Peyer's patch (tissue), 4 donors: ENCODE measurements around the gene RFPL4AL1. TPM values are rescaled to one million over a fixed set of nuclear protein-coding genes. Genes with fewer than 3 reads are reported as not detected.
A peak's percentile ranks its signal among the peaks of the same experiment; 100 is the strongest.
"Not testable (repeated sequence)": the region's sequence is repeated elsewhere in the genome, so short reads cannot be mapped to it uniquely, and the experiment has no call there.

Experiments
- DNase-seq, 3 donors: peaks; one replicate each; pipeline ENCODE4 v3.0.0-alpha.2; 2017 to 2019
- H3K27ac ChIP-seq, 4 donors: fragments of 200-600 bp; sonication (generic); one replicate each; pipeline ENCODE4 v1.5.1; 2016 to 2019
- H3K27me3 ChIP-seq, 2 donors: fragments of 200-600 bp; sonication (generic); one replicate each; pipeline ENCODE4 v1.5.1; 2019
- H3K36me3 ChIP-seq, 3 donors: fragments of 200-600 bp; sonication (generic); one replicate each; pipeline ENCODE4 v1.5.1; 2016 to 2019
- H3K4me1 ChIP-seq, 4 donors: fragments of 200-600 bp; sonication (generic); one replicate each; pipeline ENCODE4 v1.5.1; 2016 to 2019
- H3K4me3 ChIP-seq, 4 donors: fragments of 200-600 bp; sonication (generic); 1 replicate in 3 of 4; 2 replicates in 1 of 4; pipeline ENCODE4 v1.5.1; 2016 to 2019; ENCODE audit warnings: mild to moderate bottlenecking in 1 of 4
- H3K9me3 ChIP-seq, 4 donors: fragments of 200-600 bp; sonication (generic); one replicate each; pipeline ENCODE4 v1.5.1; 2016 to 2019; ENCODE audit warnings: mild to moderate bottlenecking in 1 of 4
- CTCF ChIP-seq, 6 experiments: fragments of 450-650 bp in 4 of 6; fragments of 200-600 bp in 2 of 6; sonication (generic) in 1 of 6; IDR thresholded peaks; one replicate each; pipeline ENCODE4 v1.5.1; 2017 to 2019; ENCODE audit warnings: antibody characterized with exemption in 6 of 6, mild to moderate bottlenecking in 3 of 6, moderate library complexity in 1 of 6
- POLR2A ChIP-seq, 2 donors: fragments of 450-650 bp; IDR thresholded peaks; one replicate each; pipeline ENCODE4 v1.5.1; 2017; ENCODE audit warnings: antibody characterized with exemption in 2 of 2, mild to moderate bottlenecking in 2 of 2, moderate library complexity in 2 of 2
- total RNA-seq, 4 donors: library from RNA; depleted of rRNA; stranded (reverse); fragments of >200 nt; gene quantifications; one replicate each; pipeline ENCODE4 v1.1.0, GENCODE V29; 2016

Gene RFPL4AL1
- total RNA-seq: not detected

- H3K4me1 ChIP-seq, H3K27ac ChIP-seq, H3K36me3 ChIP-seq, H3K4me3 ChIP-seq, H3K27me3 ChIP-seq, DNase-seq, H3K9me3 ChIP-seq: not testable (repeated sequence)
Measured at GRCh38 chr19:55768818-55769217, at the start of gene RFPL4AL1. Gene RFPL4AL1 (plus strand): TSS chr19:55769118. CDS start chr19:55771805, 2,687 bp downstream.

GRCh38 chr19:55720214-55720746, 48.6 kb upstream of the RFPL4AL1 start:
- DNase-seq: peak in 1 of 3 donors; percentile 57
- Histone ChIP-seq H3K27me3 (no peaks in the 10 kb centered on the region), H3K4me3 (no peak overlapping the region), H3K9me3 (peaks cover 0 to 12% (median 2%) of the 10 kb centered on the region in 4 donors), H3K36me3 (no peaks in the 10 kb centered on the region), H3K27ac (no peak overlapping the region), H3K4me1 (no peaks in the 10 kb centered on the region)
- no peak for TF ChIP-seq POLR2A (IDR thresholded peaks at IDR 0.05)
- TF ChIP-seq CTCF (IDR thresholded peaks at IDR 0.05): no peak

- H3K4me1 ChIP-seq: no peaks in the 10 kb centered on the region
- TF ChIP-seq CTCF (IDR thresholded peaks at IDR 0.05): no peak
- no peak for TF ChIP-seq POLR2A (IDR thresholded peaks at IDR 0.05)
- no peak overlapping the region for H3K4me3 ChIP-seq
- peaks cover 0 to 12% (median 2%) of the 10 kb centered on the region in 4 donors for H3K9me3 ChIP-seq
- H3K36me3 ChIP-seq: no peaks in the 10 kb centered on the region
- no peak overlapping the region for H3K27ac ChIP-seq
- H3K27me3 ChIP-seq: no peaks in the 10 kb centered on the region
- DNase-seq: no peak
Measured at GRCh38 chr19:55720801-55721200, 48.1 kb upstream of the RFPL4AL1 start.

GRCh38 chr19:55723491-55723890, 45.4 kb upstream of the RFPL4AL1 start:
- Histone ChIP-seq H3K36me3 (no peaks in the 10 kb centered on the region), H3K27me3 (no peaks in the 10 kb centered on the region), H3K4me3 (no peak overlapping the region), H3K9me3 (peaks cover 0 to 12% (median 2%) of the 10 kb centered on the region in 4 donors), H3K27ac (no peak overlapping the region), H3K4me1 (no peaks in the 10 kb centered on the region)
- DNase-seq: no peak
- TF ChIP-seq POLR2A (IDR thresholded peaks at IDR 0.05): no peak

- DNase-seq, H3K4me3 ChIP-seq, H3K9me3 ChIP-seq, H3K4me1 ChIP-seq, H3K36me3 ChIP-seq, H3K27ac ChIP-seq, H3K27me3 ChIP-seq: not testable (repeated sequence)
Measured at GRCh38 chr19:55730378-55730777, 38.5 kb upstream of the RFPL4AL1 start.

- Histone ChIP-seq H3K4me3 (no peak within 1 kb of the TSS), H3K4me1 (no peaks in the 10 kb centered on the region), H3K36me3 (no peaks in the 10 kb centered on the region), H3K9me3 (no peaks in the 10 kb centered on the region), H3K27me3 (no peaks in the 10 kb centered on the region), H3K27ac (no peak within 1 kb of the TSS)
- no peak for DNase-seq
- no peak for TF ChIP-seq POLR2A (IDR thresholded peaks at IDR 0.05)
- TF ChIP-seq CTCF (IDR thresholded peaks at IDR 0.05): no peak
Measured at GRCh38 chr19:55738302-55738701, 30.6 kb upstream of the RFPL4AL1 start, which contains the start of gene NLRP9. Gene NLRP9 (minus strand): TSS chr19:55738402. CDS start chr19:55738374, 28 bp downstream.

- Histone ChIP-seq H3K27ac (no peak overlapping the region), H3K27me3 (no peaks in the 10 kb centered on the region), H3K4me1 (no peaks in the 10 kb centered on the region), H3K36me3 (no peaks in the 10 kb centered on the region), H3K4me3 (no peak overlapping the region), H3K9me3 (no peaks in the 10 kb centered on the region)
- TF ChIP-seq POLR2A (IDR thresholded peaks at IDR 0.05) (no peak), CTCF (IDR thresholded peaks at IDR 0.05) (no peak)
- DNase-seq: no peak
Measured at GRCh38 chr19:55750715-55751114, 18.2 kb upstream of the RFPL4AL1 start.
